PC-3 (cell line): Measurements from ENCODE around the gene SELENOM.

Source experiments
- CTCF ChIP-seq: fragments of 300-600 bp; sonication (generic); conservative IDR thresholded peaks from 2 replicates; pipeline ENCODE4 v1.5.1; 2017; ENCODE audit warnings: antibody characterized with exemption, low read depth, mild to moderate bottlenecking, low read length
- EZH2phosphoT487 ChIP-seq: fragments of 300-600 bp; sonication (generic); IDR thresholded peaks from 2 replicates; pipeline ENCODE4 v1.6.1; 2018; ENCODE audit warnings: mild to moderate bottlenecking, antibody characterized with exemption, low read length, borderline replicate concordance

- TF ChIP-seq CTCF = no peak
- TF ChIP-seq EZH2phosphoT487 = no peak
These were observed 2.5 kb downstream of the SELENOM start for GRCh38 chr22:31104869-31105268.
